AG04450 (cell line): Measurements from ENCODE around the gene NDUFA1. TPM values are rescaled to one million over a fixed set of nuclear protein-coding genes. Genes with fewer than 3 reads are reported as not detected.
A peak's percentile ranks its signal among the peaks of the same experiment; 100 is the strongest.
"Not testable (repeated sequence)": the region's sequence is repeated elsewhere in the genome, so short reads cannot be mapped to it uniquely, and the experiment has no call there.

Experiments
- CTCF ChIA-PET: fragments of 300-600, 350-600 bp; formaldehyde crosslinking; extraction: SDS; loops from one replicate; lab custom pipeline; 2022; ENCODE audit warnings: antibody characterized with exemption, inconsistent platforms; lab: Charles Lee
- POLR2A ChIA-PET: fragments of 350-600 bp; formaldehyde crosslinking; extraction: SDS; loops from one replicate; lab custom pipeline; 2021; ENCODE audit warnings: antibody characterized with exemption, inconsistent platforms; lab: Yijun Ruan, JAX
- DNase-seq: peaks from one replicate; pipeline ENCODE4 v3.0.0-alpha.2; 2011; ENCODE audit warnings: low read depth, low spot score
- H3K27ac ChIP-seq: one replicate; pipeline ENCODE4 v1.5.1; 2012; ENCODE audit warnings: low read depth, low read length, control low read depth
- H3K27me3 ChIP-seq: one replicate; pipeline ENCODE4 v1.6.0; 2012; ENCODE audit warnings: low read length; ENCODE audit not compliant: control insufficient read depth, insufficient read depth
- H3K4me3 ChIP-seq: 2 replicates; pipeline ENCODE4 v1.5.1; 2011; ENCODE audit warnings: mild to moderate bottlenecking, low read depth, low read length, control low read depth
- H3K9me3 ChIP-seq: 2 replicates; pipeline ENCODE4 v1.5.1; 2012; ENCODE audit warnings: low read length; ENCODE audit not compliant: control insufficient read depth, insufficient read depth
- polyA plus RNA-seq: library from polyadenylated mRNA; depleted of rRNA; stranded (reverse); fragments of >200 nt; gene quantifications from 2 replicates; pipeline ENCODE4 v1.2.3, GENCODE V29; 2011
- TF ChIP-seq, protein P1 (sequence below): IDR thresholded peaks from 2 replicates; pipeline ENCODE4 v1.5.1; 2011; ENCODE audit warnings: low read depth, low read length, control low read depth, inconsistent platforms

NDUFA1 gene
- polyA plus RNA-seq, 1 experiment: 215 TPM

DNA sequence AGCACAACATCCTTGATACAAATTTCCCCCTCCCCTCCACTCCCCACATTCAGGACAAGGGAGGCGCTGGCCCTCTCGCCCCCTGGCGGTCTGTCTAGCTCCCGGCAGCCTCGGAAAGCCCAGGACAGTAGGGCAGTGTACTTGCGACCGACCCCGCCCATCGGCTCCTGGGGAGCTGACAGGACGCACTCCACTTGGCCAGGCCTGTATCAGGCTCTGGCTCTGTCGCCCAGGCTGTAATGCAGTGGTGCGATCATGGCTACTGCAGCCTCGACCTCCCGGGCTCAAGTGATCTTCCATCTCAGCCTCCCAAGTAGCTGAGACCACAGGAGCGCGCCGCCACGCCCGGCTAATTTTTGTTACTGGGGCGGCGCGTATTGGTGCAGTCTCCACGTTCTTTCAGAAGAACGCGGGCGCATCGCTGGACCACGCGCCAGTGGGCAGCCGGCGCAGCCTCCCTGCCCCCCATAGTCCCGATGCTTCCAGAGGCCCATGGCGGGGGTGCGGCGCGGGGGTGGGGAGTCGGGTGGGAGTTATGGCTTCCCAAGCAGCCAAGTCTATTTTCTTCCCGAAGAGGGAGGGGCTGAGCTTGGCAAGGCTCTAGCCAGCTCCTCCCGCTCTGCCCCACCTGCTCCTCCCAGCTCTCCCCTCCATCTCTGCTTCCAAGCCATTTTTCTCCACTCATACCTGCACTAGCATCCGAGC, 16.2 kb downstream of the NDUFA1 start:
- ChIA-PET POLR2A (no interaction called here), CTCF (interaction anchor here (0.6 to 1.4 kb wide), 6 partner anchors 9 to 372 kb away, joined by 3 to 6 read pairs (median 4); no protein-coding TSS in a partner anchor)
- H3K27me3 ChIP-seq: no peaks in the 10 kb centered on the region
- no peak for DNase-seq
- TF ChIP-seq, protein P1, sequence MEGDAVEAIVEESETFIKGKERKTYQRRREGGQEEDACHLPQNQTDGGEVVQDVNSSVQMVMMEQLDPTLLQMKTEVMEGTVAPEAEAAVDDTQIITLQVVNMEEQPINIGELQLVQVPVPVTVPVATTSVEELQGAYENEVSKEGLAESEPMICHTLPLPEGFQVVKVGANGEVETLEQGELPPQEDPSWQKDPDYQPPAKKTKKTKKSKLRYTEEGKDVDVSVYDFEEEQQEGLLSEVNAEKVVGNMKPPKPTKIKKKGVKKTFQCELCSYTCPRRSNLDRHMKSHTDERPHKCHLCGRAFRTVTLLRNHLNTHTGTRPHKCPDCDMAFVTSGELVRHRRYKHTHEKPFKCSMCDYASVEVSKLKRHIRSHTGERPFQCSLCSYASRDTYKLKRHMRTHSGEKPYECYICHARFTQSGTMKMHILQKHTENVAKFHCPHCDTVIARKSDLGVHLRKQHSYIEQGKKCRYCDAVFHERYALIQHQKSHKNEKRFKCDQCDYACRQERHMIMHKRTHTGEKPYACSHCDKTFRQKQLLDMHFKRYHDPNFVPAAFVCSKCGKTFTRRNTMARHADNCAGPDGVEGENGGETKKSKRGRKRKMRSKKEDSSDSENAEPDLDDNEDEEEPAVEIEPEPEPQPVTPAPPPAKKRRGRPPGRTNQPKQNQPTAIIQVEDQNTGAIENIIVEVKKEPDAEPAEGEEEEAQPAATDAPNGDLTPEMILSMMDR: peak; percentile 54
- no peaks in the 10 kb centered on the region; the same call in 1 of the 2 replicates for H3K9me3 ChIP-seq
- H3K27ac ChIP-seq: no peak overlapping the region
- H3K4me3 ChIP-seq: peak overlapping the region; percentile 31; the same call in 1 of the 2 replicates

- CTCF ChIA-PET, H3K4me3 ChIP-seq, DNase-seq, POLR2A ChIA-PET, H3K27ac ChIP-seq, H3K9me3 ChIP-seq, H3K27me3 ChIP-seq: not testable (repeated sequence)
These were observed 19.0 kb downstream of the NDUFA1 start for GRCh38 chrX:119890626-119891025.

GRCh38 chrX:119891961-119892692, 20.5 kb downstream of the NDUFA1 start:
- H3K27me3 ChIP-seq, H3K27ac ChIP-seq, H3K4me3 ChIP-seq, DNase-seq, CTCF ChIA-PET, H3K9me3 ChIP-seq, POLR2A ChIA-PET: not testable (repeated sequence)

DNA sequence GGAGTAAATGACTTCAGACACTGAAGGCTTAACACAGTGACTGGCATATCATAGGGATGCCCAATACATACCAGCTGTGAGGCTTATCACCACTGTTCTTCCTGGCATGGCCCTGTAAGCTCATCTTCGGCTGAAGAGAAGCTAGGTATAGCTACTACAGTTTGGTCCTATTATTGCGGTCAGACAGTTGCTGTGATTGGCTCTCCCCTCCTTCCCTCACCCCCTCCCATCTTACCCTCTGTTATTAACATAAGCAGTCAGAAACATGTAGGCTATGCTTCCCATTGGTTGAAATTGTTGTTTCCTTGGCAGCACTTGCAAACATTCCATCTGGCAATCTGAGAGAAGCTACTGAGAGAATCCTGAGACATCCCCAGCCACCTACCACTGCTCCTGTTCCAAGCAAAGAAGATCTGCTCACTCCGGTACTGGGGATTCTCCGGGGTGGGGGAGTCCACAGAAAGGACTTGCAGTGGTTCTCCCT, 24.3 kb downstream of the NDUFA1 start, which contains the start of gene AKAP14:
Gene AKAP14, plus strand, starts transcription at position 51 of the 484 bp plus-strand sequence. CDS start 7,331 bp downstream, outside the sequence.
- ChIA-PET POLR2A (no interaction called here), CTCF (no interaction called here)
- no peak within 1 kb of the TSS for H3K27ac ChIP-seq
- DNase-seq: no peak
- TF ChIP-seq, protein P1: no peak
- H3K4me3 ChIP-seq: no peak within 1 kb of the TSS
- no peaks in the 10 kb centered on the region; the same call in 1 of the 2 replicates for H3K9me3 ChIP-seq
- H3K27me3 ChIP-seq: no peaks in the 10 kb centered on the region

- Histone ChIP-seq H3K27ac (no peak overlapping the region), H3K4me3 (no peak overlapping the region), H3K27me3 (no peaks in the 10 kb centered on the region), H3K9me3 (no peaks in the 10 kb centered on the region)
- TF ChIP-seq, protein P1: no peak
- CTCF ChIA-PET: no interaction called here
- POLR2A ChIA-PET: no interaction called here
- DNase-seq: no peak
These were observed 27.5 kb downstream of the NDUFA1 start for GRCh38 chrX:119899125-119899524.
